ENCODE data around the gene CORIN. TPM values are rescaled to one million over a fixed set of nuclear protein-coding genes. Genes with fewer than 3 reads are reported as not detected.

The CORIN gene
- polyA plus RNA-seq, 2 of the 4 experiments (the other 2 are of a cell fraction): 0.03 TPM; not detected in 1

DNA sequence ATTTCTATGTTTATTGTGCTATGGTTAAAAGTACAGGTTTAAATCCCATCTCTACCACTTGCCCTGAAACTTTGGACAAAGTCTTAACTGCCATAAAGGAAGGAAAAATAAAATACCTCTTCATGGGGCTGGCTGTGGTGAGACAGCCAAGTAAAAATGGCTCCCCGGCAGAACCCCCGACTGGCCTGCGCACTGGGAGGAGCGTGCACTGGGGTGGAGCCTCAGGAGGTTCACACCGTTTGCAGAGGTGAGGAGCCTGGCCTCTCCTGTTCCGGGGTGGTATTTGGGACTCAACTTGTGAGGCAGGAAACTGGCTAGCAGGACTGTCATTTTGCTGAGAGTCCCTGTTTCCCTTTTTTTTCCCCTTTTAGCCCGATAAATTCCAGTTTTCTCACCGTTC lies 47.8 kb downstream of the CORIN start:
- ATAC-seq (no peak), DNase-seq (ENCODE audit: low read depth in 1 of 2, low spot score in 1 of 2) (no peak), FAIRE-seq (no peak)
- Histone ChIP-seq H3K4me3 (no peak overlapping the region), H3K4me2 (no peak overlapping the region), H3K27ac (no peak overlapping the region), H3K9me3 (no peaks in the 10 kb centered on the region), H3K4me1 (no peaks in the 10 kb centered on the region)
- TF ChIP-seq MYC (IDR thresholded peaks at IDR 0.05; ENCODE audit: borderline replicate concordance, low read length) (no peak), NFE2L2 (conservative IDR thresholded peaks at IDR 0.05; ENCODE audit: low read length) (no peak), FOXS1 (CRISPR knock-in tag; IDR thresholded peaks at IDR 0.05) (no peak), SREBF2 (IDR thresholded peaks at IDR 0.05) (no peak), CEBPB (IDR thresholded peaks at IDR 0.05) (no peak)
- 41% methylated on average over 8 of the region's 8 CpGs for WGBS (ENCODE audit: missing lambda C conversion rate)
- POLR2A ChIA-PET: no interaction called here
- CTCF ChIA-PET: no interaction called here

DNA sequence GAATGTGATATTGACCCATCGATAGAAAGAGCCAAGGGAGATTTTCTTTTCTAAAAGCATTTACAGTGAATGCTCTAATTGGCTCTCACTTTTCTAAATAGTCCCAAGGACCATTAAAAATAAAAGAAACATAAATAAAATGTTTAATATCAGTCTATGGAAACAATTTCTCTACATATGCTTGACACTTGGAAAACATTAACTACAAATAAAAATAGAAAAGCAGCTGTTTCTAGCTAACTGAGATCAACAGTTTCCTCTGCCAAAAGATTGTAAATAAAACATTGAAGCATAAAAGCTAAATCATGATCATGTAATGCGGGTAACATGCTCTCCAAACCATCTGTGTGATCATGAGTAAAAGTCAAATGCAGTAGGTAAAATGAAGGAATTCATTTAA lies 49.7 kb downstream of the CORIN start:
- DNase-seq (ENCODE audit: low read depth in 1 of 2, low spot score in 1 of 2) (no peak), FAIRE-seq (no peak), ATAC-seq (no peak)
- no peak for TF ChIP-seq ATOH8 (CRISPR knock-in tag; IDR thresholded peaks at IDR 0.05; ENCODE audit: low read depth)
- TF ChIP-seq RCOR1 (IDR thresholded peaks at IDR 0.05; ENCODE audit: low read depth, low read length): no peak
- TF ChIP-seq, protein P1, sequence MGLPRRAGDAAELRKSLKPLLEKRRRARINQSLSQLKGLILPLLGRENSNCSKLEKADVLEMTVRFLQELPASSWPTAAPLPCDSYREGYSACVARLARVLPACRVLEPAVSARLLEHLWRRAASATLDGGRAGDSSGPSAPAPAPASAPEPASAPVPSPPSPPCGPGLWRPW (IDR thresholded peaks at IDR 0.05): no peak
- TF ChIP-seq HEYL (CRISPR knock-in tag; IDR thresholded peaks at IDR 0.05): no peak
- no peak for TF ChIP-seq REST (IDR thresholded peaks at IDR 0.05)
- no peak for TF ChIP-seq RAD21 (conservative IDR thresholded peaks at IDR 0.05 in 1 of 2, IDR thresholded peaks at IDR 0.05 in 1 of 2)
- TF ChIP-seq CEBPB (IDR thresholded peaks at IDR 0.05): no peak
- no peak for TF ChIP-seq ELK1 (IDR thresholded peaks at IDR 0.05; ENCODE audit: low read depth, low read length)
- no peak for TF ChIP-seq RNF2 (IDR thresholded peaks at IDR 0.05; ENCODE audit: borderline replicate concordance, low read depth)
- no peak for TF ChIP-seq ZNF302 (CRISPR knock-in tag; IDR thresholded peaks at IDR 0.05)
- TF ChIP-seq, protein P2, sequence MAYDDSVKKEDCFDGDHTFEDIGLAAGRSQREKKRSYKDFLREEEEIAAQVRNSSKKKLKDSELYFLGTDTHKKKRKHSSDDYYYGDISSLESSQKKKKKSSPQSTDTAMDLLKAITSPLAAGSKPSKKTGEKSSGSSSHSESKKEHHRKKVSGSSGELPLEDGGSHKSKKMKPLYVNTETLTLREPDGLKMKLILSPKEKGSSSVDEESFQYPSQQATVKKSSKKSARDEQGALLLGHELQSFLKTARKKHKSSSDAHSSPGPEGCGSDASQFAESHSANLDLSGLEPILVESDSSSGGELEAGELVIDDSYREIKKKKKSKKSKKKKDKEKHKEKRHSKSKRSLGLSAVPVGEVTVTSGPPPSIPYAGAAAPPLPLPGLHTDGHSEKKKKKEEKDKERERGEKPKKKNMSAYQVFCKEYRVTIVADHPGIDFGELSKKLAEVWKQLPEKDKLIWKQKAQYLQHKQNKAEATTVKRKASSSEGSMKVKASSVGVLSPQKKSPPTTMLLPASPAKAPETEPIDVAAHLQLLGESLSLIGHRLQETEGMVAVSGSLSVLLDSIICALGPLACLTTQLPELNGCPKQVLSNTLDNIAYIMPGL (CRISPR knock-in tag; IDR thresholded peaks at IDR 0.05; ENCODE audit: borderline replicate concordance): no peak
- no peak for TF ChIP-seq NPAS2 (CRISPR knock-in tag; IDR thresholded peaks at IDR 0.05; ENCODE audit: borderline replicate concordance)
- no peak for TF ChIP-seq CBX2 (IDR thresholded peaks at IDR 0.05; ENCODE audit: borderline replicate concordance, low read depth)
- no peak for TF ChIP-seq BHLHE40 (IDR thresholded peaks at IDR 0.05; ENCODE audit: low read depth, low read length)
- ChIA-PET CTCF (no interaction called here), POLR2A (no interaction called here)
- H3K9me3 ChIP-seq: no peaks in the 10 kb centered on the region
- 24% methylated on average over 2 of the region's 2 CpGs for WGBS (ENCODE audit: missing lambda C conversion rate)
- no peak overlapping the region for H3K4me2 ChIP-seq
- no peak overlapping the region for H3K27ac ChIP-seq
- H3K4me3 ChIP-seq: no peak overlapping the region
- no peaks in the 10 kb centered on the region for H3K4me1 ChIP-seq
